Right atrium auricular region (tissue), 2 donors: ENCODE results near the gene TBC1D12. TPM values are rescaled to one million over a fixed set of nuclear protein-coding genes. Genes with fewer than 3 reads are reported as not detected.
"Not testable (repeated sequence)": the region's sequence is repeated elsewhere in the genome, so short reads cannot be mapped to it uniquely, and the experiment has no call there.

Experiments used
- DNase-seq: peaks from one replicate; pipeline ENCODE4 v3.0.0-alpha.2; 2019; ENCODE audit warnings: low spot score
- H3K27ac ChIP-seq, 2 donors: fragments of 200-600 bp; sonication (generic); 1 replicate in 1 of 2; 2 replicates in 1 of 2; pipeline ENCODE4 v1.5.1; 2016 to 2019
- H3K27me3 ChIP-seq, 2 donors: fragments of 200-600 bp; sonication (generic); one replicate each; pipeline versions ENCODE4 v1.5.1 to v1.6.0; 2017 to 2019
- H3K36me3 ChIP-seq: fragments of 200-600 bp; sonication (generic); one replicate; pipeline ENCODE4 v1.5.1; 2016
- H3K4me1 ChIP-seq, 2 donors: fragments of 200-600 bp; sonication (generic); one replicate each; pipeline versions ENCODE4 v1.5.1 to v1.6.0; 2017 to 2019
- H3K4me3 ChIP-seq, 2 donors: fragments of 200-600 bp; sonication (generic); 1 replicate in 1 of 2; 2 replicates in 1 of 2; pipeline ENCODE4 v1.5.1; 2017 to 2019; ENCODE audit warnings: mild to moderate bottlenecking in 1 of 2, moderate library complexity in 1 of 2
- H3K9me3 ChIP-seq, 2 donors: fragments of 200-600 bp; sonication (generic); one replicate each; pipeline ENCODE4 v1.5.1; 2019
- total RNA-seq, 2 donors: library from RNA; depleted of rRNA; stranded (reverse); fragments of >200 nt; gene quantifications; one replicate each; pipeline ENCODE4 v1.1.0, GENCODE V29; 2016
- TF ChIP-seq, protein P1 (sequence below), 2 donors: fragments of 200-600 bp; sonication (generic); IDR thresholded peaks; one replicate each; pipeline ENCODE4 v1.5.1; 2019; ENCODE audit warnings: antibody characterized with exemption in 2 of 2

The TBC1D12 gene
- total RNA-seq, 2 donors from 2014 or later: 5.2 to 8.4 TPM

DNA sequence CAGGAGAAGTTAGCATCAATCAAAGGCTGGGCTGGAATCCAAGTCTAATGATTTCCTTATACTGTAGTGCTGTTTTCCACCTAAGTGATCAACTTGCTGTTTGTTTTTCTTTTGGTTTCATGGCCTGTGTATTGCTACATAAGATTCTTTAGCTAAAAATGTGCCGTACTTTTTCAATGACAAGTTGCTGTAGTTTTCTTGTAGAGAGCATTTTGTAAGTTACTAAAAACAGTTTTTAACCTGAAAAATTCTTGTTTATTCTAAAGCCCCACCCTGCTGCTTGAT is 144.5 kb downstream of the TBC1D12 start:
- TF ChIP-seq, protein P1, sequence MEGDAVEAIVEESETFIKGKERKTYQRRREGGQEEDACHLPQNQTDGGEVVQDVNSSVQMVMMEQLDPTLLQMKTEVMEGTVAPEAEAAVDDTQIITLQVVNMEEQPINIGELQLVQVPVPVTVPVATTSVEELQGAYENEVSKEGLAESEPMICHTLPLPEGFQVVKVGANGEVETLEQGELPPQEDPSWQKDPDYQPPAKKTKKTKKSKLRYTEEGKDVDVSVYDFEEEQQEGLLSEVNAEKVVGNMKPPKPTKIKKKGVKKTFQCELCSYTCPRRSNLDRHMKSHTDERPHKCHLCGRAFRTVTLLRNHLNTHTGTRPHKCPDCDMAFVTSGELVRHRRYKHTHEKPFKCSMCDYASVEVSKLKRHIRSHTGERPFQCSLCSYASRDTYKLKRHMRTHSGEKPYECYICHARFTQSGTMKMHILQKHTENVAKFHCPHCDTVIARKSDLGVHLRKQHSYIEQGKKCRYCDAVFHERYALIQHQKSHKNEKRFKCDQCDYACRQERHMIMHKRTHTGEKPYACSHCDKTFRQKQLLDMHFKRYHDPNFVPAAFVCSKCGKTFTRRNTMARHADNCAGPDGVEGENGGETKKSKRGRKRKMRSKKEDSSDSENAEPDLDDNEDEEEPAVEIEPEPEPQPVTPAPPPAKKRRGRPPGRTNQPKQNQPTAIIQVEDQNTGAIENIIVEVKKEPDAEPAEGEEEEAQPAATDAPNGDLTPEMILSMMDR (IDR thresholded peaks at IDR 0.05): no peak
- H3K9me3 ChIP-seq: no peaks in the 10 kb centered on the region
- no peak for DNase-seq
- H3K4me3 ChIP-seq: no peak overlapping the region
- H3K27ac ChIP-seq: no peak overlapping the region
- no peaks in the 10 kb centered on the region for H3K36me3 ChIP-seq
- no peaks in the 10 kb centered on the region for H3K27me3 ChIP-seq
- H3K4me1 ChIP-seq: peaks cover 0 to 12% of the 10 kb centered on the region in 2 donors

DNA sequence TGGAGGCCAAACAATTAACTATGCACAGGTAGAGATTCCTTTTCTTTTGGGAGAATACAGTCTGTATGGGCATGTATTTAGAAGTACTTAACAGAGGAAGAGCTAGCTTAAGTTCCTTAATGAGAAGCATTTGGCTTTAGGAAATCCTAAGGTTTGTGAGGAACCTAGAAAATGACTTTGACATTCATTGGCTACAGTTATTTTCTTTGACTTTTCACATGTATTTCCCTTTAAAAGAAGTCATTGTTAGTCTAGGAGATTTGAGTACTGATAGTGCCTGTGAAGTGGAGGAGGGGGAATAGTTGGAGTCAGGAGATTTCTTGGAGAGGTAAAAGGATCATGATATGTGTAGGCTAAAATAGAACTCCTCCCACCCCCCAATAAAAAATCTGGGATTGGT is 146.9 kb downstream of the TBC1D12 start:
- DNase-seq: no peak
- Histone ChIP-seq H3K4me3 (no peak overlapping the region), H3K27ac (no peak overlapping the region), H3K36me3 (no peaks in the 10 kb centered on the region), H3K27me3 (no peaks in the 10 kb centered on the region), H3K9me3 (no peaks in the 10 kb centered on the region), H3K4me1 (peaks cover 0 to 12% of the 10 kb centered on the region in 2 donors)
- TF ChIP-seq, protein P1 (IDR thresholded peaks at IDR 0.05): no peak

DNA sequence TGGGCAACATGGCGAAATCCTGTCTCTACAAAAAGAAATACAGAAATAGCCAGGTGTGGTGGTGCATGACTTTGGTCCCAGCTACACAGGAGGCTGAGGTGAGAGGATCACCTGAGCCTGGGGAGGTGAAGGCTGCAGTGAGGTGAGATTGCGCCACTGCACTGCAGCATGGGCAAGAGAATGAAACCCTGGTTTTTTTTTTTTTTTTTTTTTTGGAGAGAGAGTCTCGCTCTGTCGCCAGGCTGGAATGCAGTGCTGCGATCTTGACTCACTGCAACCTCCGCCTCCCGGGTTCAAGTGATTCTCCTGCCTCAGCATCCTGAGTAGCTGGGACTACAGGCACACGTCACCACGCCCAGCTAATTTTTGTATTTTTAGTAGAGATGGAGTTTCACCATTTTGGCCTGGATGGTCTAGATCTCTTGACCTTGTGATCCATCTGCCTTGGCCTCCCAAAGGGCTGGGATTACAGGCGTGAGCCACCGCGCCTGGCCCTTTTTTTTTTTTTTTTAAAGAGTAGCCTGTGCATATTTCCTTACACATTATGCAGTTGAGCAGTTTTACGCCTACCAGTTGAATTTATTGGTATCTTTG is 165.5 kb downstream of the TBC1D12 start:
- H3K27me3 ChIP-seq, H3K4me1 ChIP-seq, H3K36me3 ChIP-seq, DNase-seq, H3K27ac ChIP-seq, H3K9me3 ChIP-seq, H3K4me3 ChIP-seq: not testable (repeated sequence)

DNA sequence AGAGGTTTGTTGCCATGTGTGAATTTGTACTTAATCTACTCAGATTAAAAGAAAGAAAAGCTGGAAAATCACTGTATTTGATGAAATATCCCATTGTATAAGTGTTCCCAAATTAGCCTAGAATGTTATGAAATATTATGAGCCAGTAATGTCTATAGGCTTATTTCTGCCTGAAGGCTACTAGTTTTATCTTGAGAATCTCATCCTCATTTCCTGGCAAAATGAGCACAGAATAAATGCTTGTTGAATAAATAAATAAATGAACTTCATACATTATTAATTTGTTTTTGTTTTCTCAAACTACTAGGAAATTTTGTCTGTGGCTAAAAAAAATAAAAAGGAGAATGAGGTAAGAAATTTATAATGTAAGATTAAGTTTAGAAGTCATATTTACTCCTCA is 168.7 kb downstream of the TBC1D12 start:
- no peaks in the 10 kb centered on the region for H3K27me3 ChIP-seq

GRCh38 chr10:94571528-94571927 is 169.2 kb downstream of the TBC1D12 start:
- Histone ChIP-seq H3K9me3 (no peaks in the 10 kb centered on the region), H3K4me3 (no peak overlapping the region), H3K36me3 (no peaks in the 10 kb centered on the region), H3K4me1 (no peaks in the 10 kb centered on the region), H3K27me3 (no peaks in the 10 kb centered on the region), H3K27ac (no peak overlapping the region)
- no peak for DNase-seq
- TF ChIP-seq, protein P1 (IDR thresholded peaks at IDR 0.05): no peak

More for the DNA sequence above, 168.7 kb downstream of the TBC1D12 start:
- no peak for DNase-seq
- no peak overlapping the region for H3K27ac ChIP-seq
- TF ChIP-seq, protein P1 (IDR thresholded peaks at IDR 0.05): no peak
- H3K4me3 ChIP-seq: no peak overlapping the region
- H3K36me3 ChIP-seq: no peaks in the 10 kb centered on the region
- H3K9me3 ChIP-seq: no peaks in the 10 kb centered on the region
- H3K4me1 ChIP-seq: no peaks in the 10 kb centered on the region

- Histone ChIP-seq H3K36me3 (no peaks in the 10 kb centered on the region), H3K27me3 (no peaks in the 10 kb centered on the region), H3K9me3 (no peaks in the 10 kb centered on the region), H3K4me1 (no peaks in the 10 kb centered on the region), H3K4me3 (no peak overlapping the region), H3K27ac (no peak overlapping the region)
- DNase-seq: no peak
- TF ChIP-seq, protein P1 (IDR thresholded peaks at IDR 0.05): no peak
Observed at GRCh38 chr10:94578790-94579189, 176.4 kb downstream of the TBC1D12 start.
